Epithelial cell of proximal tubule (primary cell): Measurements from ENCODE around the gene TMTC2. TPM values are rescaled to one million over a fixed set of nuclear protein-coding genes. Genes with fewer than 3 reads are reported as not detected.
A peak's percentile ranks its signal among the peaks of the same experiment; 100 is the strongest.

Source experiments
- DNase-seq: peaks from one replicate; pipeline ENCODE4 v3.0.0-alpha.2; 2011; ENCODE audit warnings: low read depth
- H3K4me3 ChIP-seq: 2 replicates; pipeline ENCODE4 v1.5.1; 2011; ENCODE audit warnings: low read depth, mild to moderate bottlenecking, low read length
- total RNA-seq: library from RNA; depleted of rRNA; stranded (reverse); fragments of >200 nt; gene quantifications from 2 replicates; pipeline ENCODE4 v1.2.3, GENCODE V29; 2015
- TF ChIP-seq, protein P1 (sequence below): conservative IDR thresholded peaks from 2 replicates; pipeline ENCODE4 v1.5.1; 2012; ENCODE audit warnings: low read depth, mild to moderate bottlenecking, low read length

TMTC2 gene
- total RNA-seq, 1 donor from 2014 or later = 3.6 TPM

DNA sequence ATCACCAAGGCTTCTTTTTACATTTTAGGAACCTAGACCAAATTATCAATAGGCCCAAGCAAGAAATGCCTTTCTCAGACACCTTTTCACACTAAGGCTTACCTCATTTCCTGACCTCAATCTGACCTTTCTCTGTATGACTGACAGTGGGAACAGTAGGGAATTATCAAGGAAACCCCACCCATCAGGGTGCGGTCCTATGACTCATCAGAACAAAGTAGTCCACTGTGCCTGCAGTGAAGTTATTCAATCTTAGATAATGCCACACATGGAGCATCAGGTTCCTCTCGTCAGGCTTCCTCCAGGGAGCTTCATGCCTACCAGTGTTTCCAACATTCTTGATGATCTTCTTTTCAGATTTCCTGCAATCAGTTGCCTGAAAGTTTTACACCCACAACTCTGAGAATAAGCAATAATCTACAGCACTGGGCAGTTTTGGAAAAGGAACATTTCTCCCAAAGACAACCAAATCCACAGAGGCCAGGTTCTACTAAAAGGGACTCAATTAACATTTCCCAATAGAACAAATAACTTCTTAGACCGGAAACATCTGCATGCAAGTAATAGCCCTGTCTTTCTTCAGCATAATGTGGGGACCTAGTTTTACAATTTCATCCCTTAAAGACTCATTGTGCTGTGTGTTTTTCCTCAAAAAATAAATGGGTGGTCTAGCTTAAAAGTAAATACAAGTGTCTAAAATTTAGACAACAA is 35.9 kb upstream of the TMTC2 start:
- H3K4me3 ChIP-seq = no peak overlapping the region
- TF ChIP-seq, protein P1, sequence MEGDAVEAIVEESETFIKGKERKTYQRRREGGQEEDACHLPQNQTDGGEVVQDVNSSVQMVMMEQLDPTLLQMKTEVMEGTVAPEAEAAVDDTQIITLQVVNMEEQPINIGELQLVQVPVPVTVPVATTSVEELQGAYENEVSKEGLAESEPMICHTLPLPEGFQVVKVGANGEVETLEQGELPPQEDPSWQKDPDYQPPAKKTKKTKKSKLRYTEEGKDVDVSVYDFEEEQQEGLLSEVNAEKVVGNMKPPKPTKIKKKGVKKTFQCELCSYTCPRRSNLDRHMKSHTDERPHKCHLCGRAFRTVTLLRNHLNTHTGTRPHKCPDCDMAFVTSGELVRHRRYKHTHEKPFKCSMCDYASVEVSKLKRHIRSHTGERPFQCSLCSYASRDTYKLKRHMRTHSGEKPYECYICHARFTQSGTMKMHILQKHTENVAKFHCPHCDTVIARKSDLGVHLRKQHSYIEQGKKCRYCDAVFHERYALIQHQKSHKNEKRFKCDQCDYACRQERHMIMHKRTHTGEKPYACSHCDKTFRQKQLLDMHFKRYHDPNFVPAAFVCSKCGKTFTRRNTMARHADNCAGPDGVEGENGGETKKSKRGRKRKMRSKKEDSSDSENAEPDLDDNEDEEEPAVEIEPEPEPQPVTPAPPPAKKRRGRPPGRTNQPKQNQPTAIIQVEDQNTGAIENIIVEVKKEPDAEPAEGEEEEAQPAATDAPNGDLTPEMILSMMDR = no peak
- peak; percentile 30 for DNase-seq

DNA sequence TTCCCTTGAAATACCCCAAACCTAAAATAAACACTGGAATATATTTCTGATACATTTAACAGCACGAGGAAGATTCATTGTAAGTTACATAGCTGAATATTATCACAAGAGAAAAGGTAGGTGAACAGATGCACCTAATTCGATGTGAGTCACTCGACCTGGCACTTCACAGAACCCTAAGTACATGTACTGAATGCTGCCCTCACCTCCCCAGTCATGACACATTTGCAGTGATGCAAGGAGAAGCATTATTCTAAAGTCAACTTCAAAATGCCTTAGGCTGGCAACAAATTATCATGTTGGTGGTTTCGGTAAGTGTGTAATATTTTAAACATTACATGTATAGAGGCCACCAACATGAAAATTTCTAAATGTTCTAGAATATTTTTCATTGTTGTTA is 35.2 kb upstream of the TMTC2 start:
- TF ChIP-seq, protein P1 = no peak
- DNase-seq = no peak
- H3K4me3 ChIP-seq = no peak overlapping the region

DNA sequence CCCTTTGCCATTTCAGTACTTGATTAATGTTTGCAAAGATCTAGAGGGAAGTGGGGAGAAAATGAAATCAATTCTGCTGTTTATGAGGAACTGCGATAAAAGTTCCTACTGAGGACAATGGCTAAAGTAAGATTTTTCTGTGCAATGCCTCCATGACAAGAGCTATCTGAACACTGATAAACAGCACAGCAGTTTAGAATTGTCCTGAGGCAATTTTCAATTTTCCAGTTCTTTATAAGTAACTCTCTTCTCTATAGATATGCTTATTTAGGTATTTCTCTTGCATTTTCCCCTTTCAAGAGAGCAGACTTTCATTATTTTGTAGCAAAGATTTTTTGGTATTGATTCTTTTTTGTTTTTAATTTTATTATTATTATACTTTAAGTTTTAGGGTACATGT is 34.6 kb upstream of the TMTC2 start:
- TF ChIP-seq, protein P1 = no peak
- no peak for DNase-seq
- no peak overlapping the region for H3K4me3 ChIP-seq

DNA sequence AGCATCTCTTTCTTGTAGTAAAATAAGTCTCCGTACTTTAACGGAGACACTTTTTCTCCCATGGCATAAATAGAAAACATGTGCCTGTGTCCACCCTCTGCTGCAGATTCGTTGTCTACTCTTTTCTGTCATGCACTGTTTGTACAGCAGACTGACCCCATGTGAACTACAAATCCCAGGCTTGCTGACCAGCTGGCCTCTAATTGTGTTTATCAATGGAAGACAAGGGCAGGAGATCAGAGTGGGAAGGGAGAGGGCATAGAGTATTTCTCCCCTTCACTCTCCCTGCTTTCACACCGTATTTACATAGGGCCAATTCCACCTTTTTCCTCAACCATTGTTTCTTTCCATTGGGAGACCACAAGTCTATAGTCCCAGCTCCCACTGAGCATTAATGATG is 31.0 kb upstream of the TMTC2 start:
- DNase-seq = no peak
- TF ChIP-seq, protein P1 = no peak
- no peak overlapping the region for H3K4me3 ChIP-seq

DNA sequence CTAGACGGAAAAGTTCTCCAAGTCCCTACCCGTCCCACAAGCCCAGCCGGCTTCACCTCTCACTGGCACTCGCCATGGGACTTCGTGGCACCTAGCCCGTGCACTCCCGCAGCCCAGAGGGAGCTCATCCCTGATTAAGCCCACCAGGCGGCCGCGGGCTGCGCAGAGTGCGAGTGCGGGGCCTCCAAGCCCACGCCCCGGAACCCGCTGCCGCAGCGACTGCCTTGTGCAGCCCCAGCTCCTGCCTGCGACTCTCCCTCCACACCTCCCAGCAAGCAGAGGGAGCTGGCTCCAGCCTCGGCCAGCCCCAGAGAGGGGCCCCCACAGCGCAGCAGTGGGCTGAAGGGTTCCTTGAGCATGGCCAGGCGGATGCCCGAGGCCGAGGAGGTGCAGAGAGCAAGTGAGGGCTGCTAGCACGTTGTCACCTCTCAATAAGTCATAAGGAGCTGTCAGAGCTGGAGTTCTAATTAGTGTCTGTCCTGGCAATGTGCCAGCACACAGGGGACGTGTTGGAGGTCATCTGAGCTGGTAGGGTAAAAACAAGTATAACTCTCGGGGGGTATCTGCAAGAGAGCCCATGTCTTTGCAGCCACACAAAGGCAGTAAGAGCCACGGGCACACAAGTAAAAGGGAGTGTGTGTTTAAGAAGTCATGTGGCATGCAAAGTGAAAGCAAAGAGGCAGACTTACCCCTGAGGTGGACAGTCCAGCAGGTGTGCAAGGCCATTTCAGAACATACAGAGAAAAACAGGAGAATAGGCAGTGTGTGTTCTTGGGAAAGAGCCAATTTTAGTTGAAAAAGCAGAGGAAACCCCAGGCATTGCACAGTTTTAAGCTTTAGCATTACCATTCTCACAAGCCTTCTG is 27.1 kb upstream of the TMTC2 start:
- TF ChIP-seq, protein P1 = no peak
- no peak for DNase-seq
- H3K4me3 ChIP-seq = no peak overlapping the region

DNA sequence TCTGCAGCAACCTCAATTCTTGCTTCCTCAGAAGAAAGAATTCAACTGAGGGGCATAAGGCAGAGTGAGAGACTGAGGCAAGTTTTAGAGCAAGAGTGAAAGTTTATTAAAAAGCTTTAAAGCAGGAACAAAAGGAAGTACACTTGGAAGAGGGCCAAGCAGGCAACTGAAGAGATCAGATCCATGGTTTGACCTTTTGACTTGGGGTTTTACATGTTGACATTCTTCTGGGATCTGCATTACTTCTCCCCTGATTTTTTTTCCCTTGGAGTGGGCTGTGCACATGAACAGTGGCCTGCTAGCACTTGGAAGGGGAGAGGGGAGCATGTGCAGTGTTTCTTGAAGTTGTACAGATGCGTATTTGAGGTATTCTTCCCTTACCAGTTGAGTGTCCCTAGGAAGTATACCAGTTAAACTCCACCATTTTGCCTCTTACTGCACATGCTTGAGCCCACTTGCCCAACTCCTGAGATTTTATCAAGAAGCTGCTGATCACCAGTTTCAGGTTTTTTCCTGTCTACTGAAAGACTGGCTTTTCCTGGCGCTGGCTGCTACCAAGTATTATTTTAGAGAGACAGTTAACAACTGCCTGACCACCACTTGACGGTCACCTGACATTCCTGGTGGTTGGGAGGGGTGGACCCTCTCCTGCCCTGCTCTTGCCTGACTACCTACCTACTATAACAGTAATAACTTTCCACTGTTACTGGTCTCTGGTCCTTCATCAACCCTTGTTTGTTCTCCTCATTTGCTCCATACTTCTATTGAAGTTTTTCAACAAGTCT is 26.0 kb upstream of the TMTC2 start:
- TF ChIP-seq, protein P1 = no peak
- no peak for DNase-seq
- H3K4me3 ChIP-seq = no peak overlapping the region
